A549 (cell line): ENCODE results near the gene AMZ1. TPM values are rescaled to one million over a fixed set of nuclear protein-coding genes. Genes with fewer than 3 reads are reported as not detected.
A peak's percentile ranks its signal among the peaks of the same experiment; 100 is the strongest.

ENCODE experiments used
- ATAC-seq, 2 experiments: fragments of 200-7000 bp in 1 of 2; fragments of >200 bp in 1 of 2; cut with Nextera tagmentation in 1 of 2; cut with Tn5 transposase in 1 of 2; 3 replicates each; pipeline versions ENCODE4 v1.8.0 to v1.9.1; 2018 to 2020; ENCODE audit warnings: mild to moderate bottlenecking in 1 of 2, moderate library complexity in 1 of 2
- CTCF ChIA-PET: fragments of 300-600 bp; sonication (Branson Sonifier 250); formaldehyde crosslinking; extraction: SDS; loops from one replicate; lab custom pipeline; 2021; ENCODE audit warnings: antibody characterized with exemption, inconsistent platforms; lab: Yijun Ruan, JAX
- POLR2A ChIA-PET: fragments of 350-600 bp; formaldehyde crosslinking; extraction: SDS; loops from one replicate; lab custom pipeline; 2021; ENCODE audit warnings: antibody characterized with exemption, inconsistent platforms; lab: Yijun Ruan, JAX
- DNase-seq, 2 experiments: peaks; one replicate each; pipeline versions ENCODE4 v3.0.0 to v3.0.0-alpha.2; 2011 to 2016; ENCODE audit warnings: low read depth in 1 of 2, low spot score in 1 of 2
- FAIRE-seq: peaks from 2 replicates; lab custom pipeline; 2011; peaks lifted over from hg19 to GRCh38; lab: Jason Lieb, UNC
- H3K27ac ChIP-seq, 2 experiments: fragments of >200 bp; sonication (Bioruptor Twin); formaldehyde crosslinking; 3 replicates each; pipeline ENCODE4 v1.5.1; 2016 to 2017
- H3K4me1 ChIP-seq: fragments of >200 bp; sonication (Bioruptor Twin); formaldehyde crosslinking; 3 replicates; pipeline ENCODE4 v1.6.1; 2016
- H3K4me2 ChIP-seq: fragments of >200 bp; sonication (Bioruptor Twin); formaldehyde crosslinking; 3 replicates; pipeline ENCODE4 v1.6.1; 2016
- H3K4me3 ChIP-seq: fragments of >200 bp; sonication (Bioruptor Twin); formaldehyde crosslinking; 3 replicates; pipeline ENCODE4 v1.5.1; 2016
- H3K9me3 ChIP-seq: fragments of >200 bp; sonication (Bioruptor Twin); formaldehyde crosslinking; 3 replicates; pipeline ENCODE4 v1.6.1; 2016
- ATOH8 ChIP-seq: fragments of 250-450 bp; sonication (Bioruptor Pico); IDR thresholded peaks from 2 replicates; pipeline ENCODE4 v1.5.0; 2020; ENCODE audit warnings: low read depth, mild to moderate bottlenecking, moderate library complexity
- CBX2 ChIP-seq: fragments of 200-600 bp; sonication (generic); IDR thresholded peaks from 2 replicates; pipeline ENCODE4 v1.6.1; 2016; ENCODE audit warnings: low read depth, mild to moderate bottlenecking, borderline replicate concordance
- CBX8 ChIP-seq: fragments of 200-600 bp; sonication (generic); IDR thresholded peaks from 2 replicates; pipeline ENCODE4 v1.6.1; 2016
- CEBPB ChIP-seq, 2 experiments: fragments of >200 bp in 1 of 2; sonication (Bioruptor Twin) in 1 of 2; formaldehyde crosslinking in 1 of 2; IDR thresholded peaks; 2 replicates each; pipeline ENCODE4 v1.6.1; 2012 to 2016
- E2F6 ChIP-seq: IDR thresholded peaks from 2 replicates; pipeline ENCODE4 v1.6.1; 2012; ENCODE audit warnings: low read depth, borderline replicate concordance
- EHF ChIP-seq: fragments of 250-450 bp; sonication (Bioruptor Pico); IDR thresholded peaks from 2 replicates; pipeline ENCODE4 v1.5.0; 2020; ENCODE audit warnings: mild to moderate bottlenecking
- FOSL2 ChIP-seq, 2 experiments: fragments of 450-650 bp in 1 of 2; fragments of >200 bp in 1 of 2; sonication (Bioruptor Twin) in 1 of 2; formaldehyde crosslinking; IDR thresholded peaks; 2 replicates each; pipeline versions ENCODE4 v1.5.0 to v1.6.1; 2016 to 2020; ENCODE audit warnings: mild to moderate bottlenecking in 1 of 2, moderate library complexity in 1 of 2
- FOXS1 ChIP-seq: fragments of 250-450 bp; sonication (Bioruptor Pico); IDR thresholded peaks from 2 replicates; pipeline ENCODE4 v1.5.0; 2020; ENCODE audit warnings: mild to moderate bottlenecking, moderate library complexity
- HES2 ChIP-seq: fragments of >200 bp; sonication (Bioruptor Twin); formaldehyde crosslinking; IDR thresholded peaks from 2 replicates; pipeline ENCODE4 v1.6.1; 2016
- HOXB5 ChIP-seq: fragments of 250-450 bp; sonication (Bioruptor Pico); IDR thresholded peaks from 2 replicates; pipeline ENCODE4 v1.5.0; 2020; ENCODE audit warnings: mild to moderate bottlenecking, moderate library complexity
- JUNB ChIP-seq: fragments of >200 bp; sonication (Bioruptor Twin); formaldehyde crosslinking; IDR thresholded peaks from 2 replicates; pipeline ENCODE4 v1.6.1; 2016
- KDM1A ChIP-seq: fragments of 200-600 bp; sonication (generic); IDR thresholded peaks from 2 replicates; pipeline ENCODE4 v1.6.1; 2016; ENCODE audit warnings: low read depth, mild to moderate bottlenecking
- REST ChIP-seq: fragments of 200-600 bp; sonication (generic); IDR thresholded peaks from 2 replicates; pipeline ENCODE4 v1.6.1; 2016; ENCODE audit warnings: antibody characterized with exemption, mild to moderate bottlenecking, moderate library complexity
- TFCP2L1 ChIP-seq: fragments of 250-450 bp; sonication (Bioruptor Pico); IDR thresholded peaks from 2 replicates; pipeline ENCODE4 v1.5.0; 2021; ENCODE audit warnings: mild to moderate bottlenecking
- ZC3H11A ChIP-seq: fragments of 450-650 bp; IDR thresholded peaks from 2 replicates; pipeline ENCODE4 v1.6.1; 2014; ENCODE audit warnings: antibody characterized with exemption, mild to moderate bottlenecking
- ZFP36 ChIP-seq: fragments of 450-650 bp; IDR thresholded peaks from 2 replicates; pipeline ENCODE4 v1.6.1; 2014; ENCODE audit warnings: borderline replicate concordance; ENCODE audit not compliant: partially characterized antibody
- ZNF302 ChIP-seq: fragments of 250-450 bp; sonication (Bioruptor Pico); IDR thresholded peaks from 2 replicates; pipeline ENCODE4 v1.9.0; 2021; ENCODE audit warnings: inconsistent platforms, mild to moderate bottlenecking, moderate library complexity
- ZSCAN20 ChIP-seq: fragments of 250-450 bp; sonication (Bioruptor Pico); IDR thresholded peaks from 2 replicates; pipeline ENCODE4 v1.8.0; 2022; ENCODE audit warnings: mild to moderate bottlenecking, moderate library complexity
- WGBS: methylation state at CpG from one replicate; pipeline ENCODE4 v1.1.6; 2017; ENCODE audit errors: missing lambda C conversion rate; 5-methylcytosine and 5-hydroxymethylcytosine counted together
- polyA minus RNA-seq: library from RNA; depleted of rRNA, polyadenylated mRNA; stranded (reverse); fragments of >200 nt; gene quantifications from 2 replicates; pipeline ENCODE4 v1.2.3, GENCODE V29; 2011; rRNA and poly(A)+ RNA removed
- polyA plus RNA-seq, 4 experiments: library from polyadenylated mRNA; depleted of rRNA in 3 of 4; stranded (reverse); fragments of >200 nt; fragmentation: RNase III in 1 of 4; extraction: RNeasy Plus Mini Kit Qiagen cat#74134 plus additional on column Dnase treatment in 1 of 4; gene quantifications; 2 replicates in 3 of 4; 3 replicates in 1 of 4; pipeline ENCODE4 v1.2.3, GENCODE V29; 2011 to 2017

Gene AMZ1
- polyA plus RNA-seq (2011; rRNA removed) (0.01 and 0.11 TPM in 2 replicates), polyA plus RNA-seq (2017; fragmentation: RNase III; extraction: RNeasy Plus Mini Kit Qiagen cat#74134 plus additional on column Dnase treatment) (0.03 to 0.05 TPM in 2 of 3 replicates, not detected in the other), polyA minus RNA-seq (not detected in 2 replicates)
- polyA plus RNA-seq (2012; cell fraction: cytosol; rRNA removed): 0.01 TPM in 1 of 2 replicates, not detected in the other
- 0.01 TPM in 1 of 2 replicates, not detected in the other for polyA plus RNA-seq (2012; cell fraction: nucleus; rRNA removed)

GRCh38 chr7:2687881-2688318 lies at the start of gene AMZ1:
Gene AMZ1 (plus strand): TSS chr7:2688202. CDS start chr7:2700452, 12,250 bp downstream.
- Histone ChIP-seq H3K4me1 (0 out of 3 replicates have a peak, but pooled peaks cover 4% of the 10 kb centered on the region), H3K4me3 (no peak within 1 kb of the TSS), H3K4me2 (peak within 1 kb of the TSS; percentile 47; the same call in 2 of the 3 replicates), H3K9me3 (no peaks in the 10 kb centered on the region), H3K27ac (peak within 1 kb of the TSS in 1 of 2 experiments; percentile 58; a peak in 2 of 6 replicates)
- ChIA-PET CTCF (interaction anchor here (1.5 to 2.7 kb wide), 2 partner anchors 17 to 236 kb away, joined by 8 to 12 read pairs; no protein-coding TSS in a partner anchor), POLR2A (interaction anchor here (0.6 kb wide), 1 partner anchor 40 kb away, joined by 3 read pairs; no protein-coding TSS in a partner anchor)
- WGBS: 100% methylated on average over 3 of the region's 41 CpGs
- no peak for DNase-seq
- FAIRE-seq: no peak
- ATAC-seq: no peak
- no peak for TF ChIP-seq ZSCAN20 (CRISPR knock-in tag)
- TF ChIP-seq HOXB5 (CRISPR knock-in tag): no peak
- no peak for TF ChIP-seq CBX8
- TF ChIP-seq ATOH8: no peak
- TF ChIP-seq TFCP2L1 (CRISPR knock-in tag): no peak
- no peak for TF ChIP-seq CEBPB (IDR thresholded peaks at IDR 0.05)
- no peak for TF ChIP-seq CBX2
- TF ChIP-seq E2F6: no peak
- no peak for TF ChIP-seq JUNB
- TF ChIP-seq ZFP36: no peak
- no peak for TF ChIP-seq REST
- TF ChIP-seq, all 56 proteins: peak for 0

GRCh38 chr7:2638224-2638991 lies 49.6 kb upstream of the AMZ1 start:
- peaks cover 42% of the 10 kb centered on the region for H3K4me1 ChIP-seq
- ChIA-PET POLR2A (interaction anchor here (0.5 kb wide), 1 partner anchor 194 kb away, joined by 3 read pairs; no protein-coding TSS in a partner anchor), CTCF (interaction anchor here (1.5 kb wide), 1 partner anchor 33 kb away, joined by 4 read pairs; no protein-coding TSS in a partner anchor)
- ATAC-seq: no peak
- no peak overlapping the region for H3K4me2 ChIP-seq
- no peak for DNase-seq
- 73% methylated on average over 6 of the region's 34 CpGs for WGBS
- FAIRE-seq: no peak
- no peaks in the 10 kb centered on the region for H3K9me3 ChIP-seq
- no peak for TF ChIP-seq E2F6
- H3K27ac ChIP-seq: no peak overlapping the region
- no peak overlapping the region for H3K4me3 ChIP-seq

GRCh38 chr7:2639181-2639681 lies 48.8 kb upstream of the AMZ1 start:
- Histone ChIP-seq H3K9me3 (no peaks in the 10 kb centered on the region), H3K27ac (no peak overlapping the region), H3K4me1 (peaks cover 34% of the 10 kb centered on the region), H3K4me2 (no peak overlapping the region), H3K4me3 (no peak overlapping the region)
- TF ChIP-seq FOSL2 (IDR thresholded peaks at IDR 0.05) (no peak), FOSL2 (CRISPR knock-in tag; IDR thresholded peaks at IDR 0.05) (no peak), ZC3H11A (no peak), HES2 (no peak), EHF (no peak), CEBPB (IDR thresholded peaks at IDR 0.05) (no peak), ZNF302 (no peak), FOXS1 (CRISPR knock-in tag) (no peak), ZFP36 (no peak), KDM1A (no peak)
- POLR2A ChIA-PET: no interaction called here
- CTCF ChIA-PET: interaction anchor here (1.5 kb wide), 1 partner anchor 32 kb away, joined by 4 read pairs; no protein-coding TSS in a partner anchor
- DNase-seq (no peak), ATAC-seq (no peak), FAIRE-seq (no peak)
- 93% methylated on average over 23 of the region's 24 CpGs for WGBS
